ENCODE measurements around the gene HAUS2. TPM values are rescaled to one million over a fixed set of nuclear protein-coding genes. Genes with fewer than 3 reads are reported as not detected.
A peak's percentile ranks its signal among the peaks of the same experiment; 100 is the strongest.

HAUS2 gene
- total RNA-seq, 1 donor from 2014 or later, result 17.1 TPM

DNA sequence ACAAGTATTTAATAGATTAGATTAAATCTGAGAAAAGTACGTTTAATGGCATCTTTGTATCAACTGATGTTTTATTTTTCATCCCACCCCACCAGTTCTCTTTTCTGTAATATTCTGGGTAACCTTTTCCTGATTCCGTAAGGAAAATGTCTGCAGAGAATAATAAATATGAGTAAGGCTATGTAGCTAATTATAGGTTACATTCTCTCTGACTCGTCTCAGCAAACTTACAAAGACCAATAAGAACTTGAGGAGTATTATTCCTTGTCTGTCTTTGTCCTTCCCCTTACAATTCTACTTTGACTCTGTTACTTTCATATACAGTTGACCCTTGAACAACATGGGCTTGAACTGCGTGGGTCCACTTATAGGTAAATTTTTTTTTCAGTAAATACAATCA is 41.1 kb upstream of the HAUS2 start:
- DNase-seq (no peak), ATAC-seq (no peak)
- H3K4me1 ChIP-seq, result peaks cover 41% of the 10 kb centered on the region
- H3K36me3 ChIP-seq, result peaks cover 2% of the 10 kb centered on the region
- TF ChIP-seq, protein P1, sequence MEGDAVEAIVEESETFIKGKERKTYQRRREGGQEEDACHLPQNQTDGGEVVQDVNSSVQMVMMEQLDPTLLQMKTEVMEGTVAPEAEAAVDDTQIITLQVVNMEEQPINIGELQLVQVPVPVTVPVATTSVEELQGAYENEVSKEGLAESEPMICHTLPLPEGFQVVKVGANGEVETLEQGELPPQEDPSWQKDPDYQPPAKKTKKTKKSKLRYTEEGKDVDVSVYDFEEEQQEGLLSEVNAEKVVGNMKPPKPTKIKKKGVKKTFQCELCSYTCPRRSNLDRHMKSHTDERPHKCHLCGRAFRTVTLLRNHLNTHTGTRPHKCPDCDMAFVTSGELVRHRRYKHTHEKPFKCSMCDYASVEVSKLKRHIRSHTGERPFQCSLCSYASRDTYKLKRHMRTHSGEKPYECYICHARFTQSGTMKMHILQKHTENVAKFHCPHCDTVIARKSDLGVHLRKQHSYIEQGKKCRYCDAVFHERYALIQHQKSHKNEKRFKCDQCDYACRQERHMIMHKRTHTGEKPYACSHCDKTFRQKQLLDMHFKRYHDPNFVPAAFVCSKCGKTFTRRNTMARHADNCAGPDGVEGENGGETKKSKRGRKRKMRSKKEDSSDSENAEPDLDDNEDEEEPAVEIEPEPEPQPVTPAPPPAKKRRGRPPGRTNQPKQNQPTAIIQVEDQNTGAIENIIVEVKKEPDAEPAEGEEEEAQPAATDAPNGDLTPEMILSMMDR (IDR thresholded peaks at IDR 0.05), result no peak
- intact Hi-C loops (cut with DNase I), result no loop called here
- no peak overlapping the region for H3K4me3 ChIP-seq
- H3K27ac ChIP-seq, result no peak overlapping the region
- no peaks in the 10 kb centered on the region for H3K27me3 ChIP-seq
- no peaks in the 10 kb centered on the region for H3K9me3 ChIP-seq

DNA sequence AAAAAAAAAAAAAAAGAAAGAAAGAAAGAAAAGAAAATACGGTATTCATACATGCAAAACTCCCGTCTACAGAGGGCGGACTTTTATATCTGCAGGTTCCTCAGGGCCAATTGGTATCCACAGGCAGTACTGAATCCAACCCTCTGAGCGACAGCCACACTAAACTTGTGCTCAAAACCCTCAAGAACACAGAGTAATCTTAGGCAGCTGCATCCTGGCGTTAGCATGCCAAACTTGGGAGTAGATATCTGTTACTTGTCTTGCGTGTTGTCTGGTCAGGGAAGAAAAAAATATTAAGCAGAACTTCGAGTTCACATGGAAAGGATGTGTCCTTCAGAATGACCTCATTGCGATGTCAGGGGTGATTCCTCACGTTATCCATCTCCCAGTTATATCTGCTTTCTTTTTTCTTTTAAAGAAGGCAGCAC is 40.4 kb upstream of the HAUS2 start:
- intact Hi-C loops (cut with DNase I), result no loop called here
- Histone ChIP-seq H3K9me3 (no peaks in the 10 kb centered on the region), H3K4me3 (no peak overlapping the region), H3K36me3 (peaks cover 10% of the 10 kb centered on the region), H3K27ac (peak overlapping the region; percentile 60), H3K4me1 (peaks cover 41% of the 10 kb centered on the region), H3K27me3 (no peaks in the 10 kb centered on the region)
- no peak for DNase-seq
- TF ChIP-seq, protein P1 (IDR thresholded peaks at IDR 0.05), result no peak
- ATAC-seq, result peak; percentile 42

GRCh38 chr15:42510258-42511006 is 38.2 kb upstream of the HAUS2 start:
- H3K27me3 ChIP-seq, result no peaks in the 10 kb centered on the region
- H3K36me3 ChIP-seq, result peaks cover 30% of the 10 kb centered on the region
- peak overlapping the region; percentile 36 for H3K4me3 ChIP-seq
- peaks cover 29% of the 10 kb centered on the region for H3K4me1 ChIP-seq
- no peaks in the 10 kb centered on the region for H3K9me3 ChIP-seq
- intact Hi-C loops (cut with DNase I), result no loop called here
- peak overlapping the region; percentile 81 for H3K27ac ChIP-seq
- no peak for DNase-seq
- peak; percentile 25 for ATAC-seq
- TF ChIP-seq, protein P1 (IDR thresholded peaks at IDR 0.05), result no peak

- Histone ChIP-seq H3K36me3 (peaks cover 35% of the 10 kb centered on the region), H3K4me1 (peaks cover 29% of the 10 kb centered on the region), H3K27ac (peak overlapping the region; percentile 81), H3K9me3 (no peaks in the 10 kb centered on the region), H3K27me3 (no peaks in the 10 kb centered on the region), H3K4me3 (peak overlapping the region; percentile 36)
- DNase-seq (no peak), ATAC-seq (peak; percentile 79)
- intact Hi-C loops (cut with DNase I), result no loop called here
- TF ChIP-seq, protein P1 (IDR thresholded peaks at IDR 0.05), result no peak
Measured at GRCh38 chr15:42511007-42511391, 37.6 kb upstream of the HAUS2 start.

- peaks cover 63% of the 10 kb centered on the region for H3K36me3 ChIP-seq
- H3K27me3 ChIP-seq, result no peaks in the 10 kb centered on the region
- no peaks in the 10 kb centered on the region for H3K4me1 ChIP-seq
- no peak overlapping the region for H3K27ac ChIP-seq
- H3K9me3 ChIP-seq, result no peaks in the 10 kb centered on the region
- no peak overlapping the region for H3K4me3 ChIP-seq
- ATAC-seq, result no peak
- DNase-seq, result no peak
- intact Hi-C loops (cut with DNase I), result no loop called here
- TF ChIP-seq, protein P1 (IDR thresholded peaks at IDR 0.05), result no peak
Measured at GRCh38 chr15:42523331-42523730, 25.3 kb upstream of the HAUS2 start.

Measured in upper lobe of right lung (tissue), 1 donor.